Psoas muscle (tissue), 8 donors: ENCODE measurements around the gene KDF1. TPM values are rescaled to one million over a fixed set of nuclear protein-coding genes. Genes with fewer than 3 reads are reported as not detected.

Experiments
- ATAC-seq, 4 donors: fragments of 200-7000 bp; cut with Tn5 transposase; one replicate each; pipeline ENCODE4 v1.9.1; 2020; ENCODE audit warnings: moderate library complexity in 3 of 4, mild to moderate bottlenecking in 2 of 4
- DNase-seq, 2 donors: peaks; one replicate each; pipeline ENCODE4 v3.0.0-alpha.2; 2020
- H3K27ac ChIP-seq: fragments of 200-600 bp; one replicate; pipeline ENCODE4 v1.8.0; 2022
- H3K27me3 ChIP-seq, 3 donors: fragments of 200-600 bp in 1 of 3; one replicate each; pipeline versions ENCODE4 v1.6.1 to v1.8.0; 2013 to 2022; ENCODE audit warnings: low read length in 2 of 3, mild to moderate bottlenecking in 2 of 3, moderate library complexity in 1 of 3; ENCODE audit not compliant: insufficient read depth in 3 of 3
- H3K36me3 ChIP-seq, 2 donors: fragments of 200-600 bp in 1 of 2; one replicate each; pipeline versions ENCODE4 v1.6.1 to v1.8.0; 2013 to 2022; ENCODE audit warnings: low read depth in 1 of 2, mild to moderate bottlenecking in 1 of 2, moderate library complexity in 1 of 2; ENCODE audit not compliant: insufficient read depth in 1 of 2
- H3K4me1 ChIP-seq: fragments of 200-600 bp; one replicate; pipeline ENCODE4 v1.8.0; 2022
- H3K4me3 ChIP-seq: fragments of 200-600 bp; one replicate; pipeline ENCODE4 v1.8.0; 2022; ENCODE audit warnings: mild to moderate bottlenecking
- H3K9me3 ChIP-seq: fragments of 200-600 bp; one replicate; pipeline ENCODE4 v1.8.0; 2022
- WGBS, 3 donors: extraction: QIAGEN DNeasy Blood & Tissue Kit; methylation state at CpG; one replicate each; pipeline versions ENCODE4 v1.1.6 to v1.1.7; 2013; 5-methylcytosine and 5-hydroxymethylcytosine counted together
- intact Hi-C, 2 donors: fragments of 100-400 bp; cut with DNase I; formaldehyde crosslinking; loops; one replicate each; pipeline versions ENCODE4 v1.11.0 to v1.14.2; 2022
- polyA plus RNA-seq, 3 donors: library from polyadenylated mRNA; stranded (reverse); fragments of 200-250 nt; gene quantifications; one replicate each; pipeline ENCODE4 v1.2.3, GENCODE V29; 2013
- total RNA-seq, 4 donors: library from RNA; stranded (reverse); fragmentation: NEBNext Ultra II Directional in 2 of 4; extraction: Animal tissue kit (Norgen Biotek cat#: 25700) in 2 of 4; gene quantifications; one replicate each; pipeline versions ENCODE4 v1.2.1 to v1.2.4, GENCODE V29; 2021 to 2023
- TF ChIP-seq, protein P1 (sequence below): fragments of 200-600 bp; IDR thresholded peaks from one replicate; pipeline ENCODE4 v1.8.0; 2022; ENCODE audit warnings: antibody characterized with exemption
- donor health status: healthy with polysubstance abuse.
- donor health status: DM: no; HTN: no; CAD: no; lungs with moderate emphysema.
- donor health status: Bipolar disorder and iron deficiency.
- donor health status: healthy.
- donor health status: DM: yes; HTN: yes; CAD: no.
- donor health status: DM: no; HTN: no; CAD: no.
- donor health status: DM: no; HTN: no; CAD: no.
- donor health status: DM: yes; HTN: yes; CAD: no.

KDF1 gene
- total and polyA plus RNA-seq, 7 donors: 0.01 TPM; not detected in 6

GRCh38 chr1:26911399-26912146, 48.7 kb downstream of the KDF1 start:
- ATAC-seq: no peak
- no peak overlapping the region for H3K4me3 ChIP-seq
- TF ChIP-seq, protein P1, sequence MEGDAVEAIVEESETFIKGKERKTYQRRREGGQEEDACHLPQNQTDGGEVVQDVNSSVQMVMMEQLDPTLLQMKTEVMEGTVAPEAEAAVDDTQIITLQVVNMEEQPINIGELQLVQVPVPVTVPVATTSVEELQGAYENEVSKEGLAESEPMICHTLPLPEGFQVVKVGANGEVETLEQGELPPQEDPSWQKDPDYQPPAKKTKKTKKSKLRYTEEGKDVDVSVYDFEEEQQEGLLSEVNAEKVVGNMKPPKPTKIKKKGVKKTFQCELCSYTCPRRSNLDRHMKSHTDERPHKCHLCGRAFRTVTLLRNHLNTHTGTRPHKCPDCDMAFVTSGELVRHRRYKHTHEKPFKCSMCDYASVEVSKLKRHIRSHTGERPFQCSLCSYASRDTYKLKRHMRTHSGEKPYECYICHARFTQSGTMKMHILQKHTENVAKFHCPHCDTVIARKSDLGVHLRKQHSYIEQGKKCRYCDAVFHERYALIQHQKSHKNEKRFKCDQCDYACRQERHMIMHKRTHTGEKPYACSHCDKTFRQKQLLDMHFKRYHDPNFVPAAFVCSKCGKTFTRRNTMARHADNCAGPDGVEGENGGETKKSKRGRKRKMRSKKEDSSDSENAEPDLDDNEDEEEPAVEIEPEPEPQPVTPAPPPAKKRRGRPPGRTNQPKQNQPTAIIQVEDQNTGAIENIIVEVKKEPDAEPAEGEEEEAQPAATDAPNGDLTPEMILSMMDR: no peak

GRCh38 chr1:26910343-26911160, 49.7 kb downstream of the KDF1 start:
- WGBS, 3 donors: 80 to 88% (median 85%) methylated on average over 4 of the region's 4 CpGs

More at GRCh38 chr1:26911399-26912146, 48.7 kb downstream of the KDF1 start:
- intact Hi-C loops: no loop called here
- no peak overlapping the region for H3K27ac ChIP-seq
- DNase-seq: no peak
- no peaks in the 10 kb centered on the region for H3K27me3 ChIP-seq
- 83 to 88% (median 87%) methylated on average over 8 of the region's 8 CpGs for WGBS, 3 donors
- peaks cover 10% of the 10 kb centered on the region for H3K4me1 ChIP-seq
- no peaks in the 10 kb centered on the region for H3K36me3 ChIP-seq
- no peaks in the 10 kb centered on the region for H3K9me3 ChIP-seq

GRCh38 chr1:26909951-26910342, 50.3 kb downstream of the KDF1 start:
- Histone ChIP-seq H3K4me3 (no peak overlapping the region), H3K4me1 (peaks cover 10% of the 10 kb centered on the region), H3K27me3 (no peaks in the 10 kb centered on the region), H3K27ac (no peak overlapping the region), H3K36me3 (no peaks in the 10 kb centered on the region), H3K9me3 (no peaks in the 10 kb centered on the region)
- ATAC-seq: no peak
- TF ChIP-seq, protein P1: no peak
- intact Hi-C loops: no loop called here
- no peak for DNase-seq
- 51 to 81% (median 78%) methylated on average over 3 of the region's 3 CpGs for WGBS, 3 donors

More at GRCh38 chr1:26910343-26911160, 49.7 kb downstream of the KDF1 start:
- no peak overlapping the region for H3K4me3 ChIP-seq
- intact Hi-C loops: no loop called here
- peaks cover 10% of the 10 kb centered on the region for H3K4me1 ChIP-seq
- DNase-seq: no peak
- no peak overlapping the region for H3K27ac ChIP-seq
- no peaks in the 10 kb centered on the region for H3K9me3 ChIP-seq
- H3K27me3 ChIP-seq: no peaks in the 10 kb centered on the region
- no peak for ATAC-seq
- TF ChIP-seq, protein P1: no peak
- H3K36me3 ChIP-seq: no peaks in the 10 kb centered on the region

- 43 to 52% (median 43%) methylated on average over 6 of the region's 6 CpGs for WGBS, 3 donors
- no peak overlapping the region for H3K4me3 ChIP-seq
- no peaks in the 10 kb centered on the region for H3K36me3 ChIP-seq
- H3K4me1 ChIP-seq: no peaks in the 10 kb centered on the region
- ATAC-seq: peak; percentile 81 to 92 (median 84)
- H3K27ac ChIP-seq: no peak overlapping the region
- intact Hi-C loops: no loop called here
- H3K27me3 ChIP-seq: no peaks in the 10 kb centered on the region
- TF ChIP-seq, protein P1: no peak
- no peaks in the 10 kb centered on the region for H3K9me3 ChIP-seq
- DNase-seq: peak; percentile 38 to 65
Observed at GRCh38 chr1:26907071-26907917, 53.0 kb downstream of the KDF1 start.
